ENCODE data around the gene SRSF10. TPM values are rescaled to one million over a fixed set of nuclear protein-coding genes. Genes with fewer than 3 reads are reported as not detected.
A peak's percentile ranks its signal among the peaks of the same experiment; 100 is the strongest.

SRSF10 gene
- total and polyA plus RNA-seq, 7 experiments from 2014 or later = 108 to 252 (median 191) TPM

DNA sequence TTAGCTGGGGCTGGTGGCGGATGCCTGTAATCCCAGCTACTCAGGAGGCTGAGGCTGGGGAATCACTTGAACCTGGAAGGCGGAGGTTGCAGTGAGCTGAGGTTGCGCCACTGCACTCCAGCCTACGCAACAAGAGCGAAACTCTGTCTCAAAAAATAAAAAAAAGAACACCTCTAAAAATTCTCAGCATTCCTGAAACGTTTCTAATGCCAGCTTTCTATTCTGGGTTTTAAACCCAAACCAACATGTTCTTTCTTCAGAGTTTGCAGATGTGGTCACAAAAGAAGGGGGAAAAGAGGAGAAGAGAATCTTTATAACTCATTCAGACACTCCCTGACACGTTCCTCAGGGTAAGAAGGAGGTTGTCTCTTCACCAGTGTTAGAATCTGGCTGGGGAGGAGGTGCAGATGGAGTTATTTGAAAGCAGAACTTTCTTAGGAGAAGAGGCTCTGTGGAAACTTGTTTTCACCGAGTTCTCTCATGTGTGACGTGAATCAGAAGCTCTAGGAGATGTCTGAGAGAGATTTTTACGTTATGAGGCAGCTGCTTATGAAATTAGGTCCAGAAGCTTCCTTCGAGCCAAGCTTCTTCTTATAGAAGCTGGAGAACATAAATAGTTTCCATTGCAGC, 49.2 kb downstream of the SRSF10 start:
- no peaks in the 10 kb centered on the region for H3K9me3 ChIP-seq (ENCODE audit: control insufficient read depth in 2 of 3, low read length in 3 of 3)
- H3K27ac Mint-ChIP-seq = no peak overlapping the region
- intact Hi-C loops (cut with micrococcal nuclease) = no loop called here
- ATAC-seq = no peak
- peaks cover 0 to 10% (median 0%) of the 10 kb centered on the region in 5 donors for H3K27me3 Mint-ChIP-seq
- no peaks in the 10 kb centered on the region for H3K36me3 Mint-ChIP-seq
- DNase-seq = no peak
- no peaks in the 10 kb centered on the region for H3K9me3 Mint-ChIP-seq
- ChIA-PET CTCF (interaction anchor here (0.7 kb wide), 1 partner anchor 14 kb away, joined by 3 read pairs; no protein-coding TSS in a partner anchor), POLR2A (interaction anchor here (0.6 kb wide), 1 partner anchor 12 kb away, joined by 3 read pairs; no protein-coding TSS in a partner anchor)
- H3K4me1 Mint-ChIP-seq = no peaks in the 10 kb centered on the region
- H3K36me3 ChIP-seq (ENCODE audit: control insufficient read depth in 2 of 3, insufficient read depth in 3 of 3, low read length in 3 of 3) = no peaks in the 10 kb centered on the region
- H3K4me3 Mint-ChIP-seq = no peak overlapping the region
- H3K27ac ChIP-seq (ENCODE audit: low read depth, low read length) = no peak overlapping the region
- H3K4me3 ChIP-seq (ENCODE audit: low read length) = no peak overlapping the region
- H3K4me1 ChIP-seq (ENCODE audit: control insufficient read depth in 2 of 2, insufficient read depth in 2 of 2, low read length in 2 of 2) = no peaks in the 10 kb centered on the region
- no peaks in the 10 kb centered on the region for H3K27me3 ChIP-seq (ENCODE audit: control insufficient read depth in 2 of 2, insufficient read depth in 2 of 2, low read length in 2 of 2)

DNA sequence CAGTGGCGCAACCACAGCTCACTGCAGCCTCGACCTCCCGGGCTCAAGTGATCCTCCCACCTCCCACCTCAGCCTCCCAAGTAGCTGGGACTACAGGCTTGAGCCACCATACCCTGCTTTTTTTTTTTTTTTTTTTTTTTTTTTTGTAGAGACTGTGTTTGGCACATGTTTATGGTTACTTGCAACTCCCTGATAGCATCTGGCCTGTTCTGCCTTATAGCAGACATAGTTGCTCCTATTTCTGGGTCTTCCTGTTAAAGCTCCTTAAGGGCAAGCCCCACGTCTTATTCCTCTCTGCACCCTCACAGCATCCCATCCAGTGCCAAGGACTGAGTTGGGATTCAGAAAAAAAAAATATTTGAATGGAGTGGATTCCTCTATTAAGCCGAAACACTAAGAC, 49.9 kb downstream of the SRSF10 start:
- no peaks in the 10 kb centered on the region for H3K36me3 ChIP-seq (ENCODE audit: control insufficient read depth in 2 of 3, insufficient read depth in 3 of 3, low read length in 3 of 3)
- ChIA-PET CTCF (interaction anchor here (1.7 kb wide), 1 partner anchor 14 kb away, joined by 4 read pairs; no protein-coding TSS in a partner anchor), POLR2A (no interaction called here)
- no peak overlapping the region for H3K27ac Mint-ChIP-seq
- H3K4me1 ChIP-seq (ENCODE audit: control insufficient read depth in 2 of 2, insufficient read depth in 2 of 2, low read length in 2 of 2) = no peaks in the 10 kb centered on the region
- H3K36me3 Mint-ChIP-seq = no peaks in the 10 kb centered on the region
- no peak for DNase-seq
- H3K9me3 ChIP-seq (ENCODE audit: control insufficient read depth in 2 of 3, low read length in 3 of 3) = no peaks in the 10 kb centered on the region
- no peaks in the 10 kb centered on the region for H3K27me3 ChIP-seq (ENCODE audit: control insufficient read depth in 2 of 2, insufficient read depth in 2 of 2, low read length in 2 of 2)
- H3K4me1 Mint-ChIP-seq = no peaks in the 10 kb centered on the region
- H3K9me3 Mint-ChIP-seq = no peaks in the 10 kb centered on the region
- no peak overlapping the region for H3K4me3 Mint-ChIP-seq
- no peak overlapping the region for H3K4me3 ChIP-seq (ENCODE audit: low read length)
- intact Hi-C loops (cut with micrococcal nuclease) = no loop called here
- H3K27ac ChIP-seq (ENCODE audit: low read depth, low read length) = no peak overlapping the region
- peaks cover 0 to 10% (median 0%) of the 10 kb centered on the region in 5 donors for H3K27me3 Mint-ChIP-seq
- ATAC-seq = no peak

DNA sequence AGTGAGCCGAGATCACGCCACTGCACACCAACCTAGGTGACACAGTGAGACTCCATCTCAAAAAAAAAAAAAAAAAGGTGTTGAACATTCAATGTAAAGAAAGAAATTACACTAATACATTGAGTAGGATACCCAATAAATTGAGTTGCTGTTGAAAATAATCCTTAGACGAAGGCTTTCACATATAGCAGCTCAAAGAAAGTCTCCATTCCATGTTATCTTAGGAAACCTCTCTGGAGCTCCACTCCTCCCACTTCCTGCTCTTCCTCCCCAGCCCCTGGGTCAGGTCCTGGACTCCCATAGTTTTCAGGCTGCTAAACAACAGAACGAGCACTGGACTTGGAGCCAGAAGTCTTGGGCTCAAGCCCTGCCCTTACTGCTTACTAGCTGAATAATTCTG, 51.3 kb downstream of the SRSF10 start:
- intact Hi-C loops (cut with micrococcal nuclease) = no loop called here
- H3K9me3 Mint-ChIP-seq = peaks cover 0 to 1% (median 0%) of the 10 kb centered on the region in 11 donors
- H3K4me3 Mint-ChIP-seq = no peak overlapping the region
- no peaks in the 10 kb centered on the region for H3K36me3 ChIP-seq (ENCODE audit: control insufficient read depth in 2 of 3, insufficient read depth in 3 of 3, low read length in 3 of 3)
- no peak for DNase-seq
- H3K4me1 ChIP-seq (ENCODE audit: control insufficient read depth in 2 of 2, insufficient read depth in 2 of 2, low read length in 2 of 2) = no peaks in the 10 kb centered on the region
- no peak overlapping the region for H3K4me3 ChIP-seq (ENCODE audit: low read length)
- no peaks in the 10 kb centered on the region for H3K27me3 ChIP-seq (ENCODE audit: control insufficient read depth in 2 of 2, insufficient read depth in 2 of 2, low read length in 2 of 2)
- no peaks in the 10 kb centered on the region for H3K36me3 Mint-ChIP-seq
- no peak overlapping the region for H3K27ac Mint-ChIP-seq
- POLR2A ChIA-PET = interaction anchor here (0.7 kb wide), 1 partner anchor 90 kb away, joined by 5 read pairs; no protein-coding TSS in a partner anchor
- peaks cover 0 to 15% (median 0%) of the 10 kb centered on the region in 5 donors for H3K27me3 Mint-ChIP-seq
- no peak overlapping the region for H3K27ac ChIP-seq (ENCODE audit: low read depth, low read length)
- ATAC-seq = no peak
- no peaks in the 10 kb centered on the region for H3K4me1 Mint-ChIP-seq
- H3K9me3 ChIP-seq (ENCODE audit: control insufficient read depth in 2 of 3, low read length in 3 of 3) = no peaks in the 10 kb centered on the region
- CTCF ChIA-PET = interaction anchor here (0.6 to 1.7 kb wide), 2 partner anchors 12 to 231 kb away, joined by 3 to 4 read pairs; no protein-coding TSS in a partner anchor

GRCh38 chr1:23927097-23927496, 53.0 kb downstream of the SRSF10 start:
- Histone ChIP-seq H3K27ac (ENCODE audit: low read depth, low read length) (no peak overlapping the region), H3K4me3 (ENCODE audit: low read length) (no peak overlapping the region), H3K4me1 (ENCODE audit: control insufficient read depth in 2 of 2, insufficient read depth in 2 of 2, low read length in 2 of 2) (no peaks in the 10 kb centered on the region), H3K27me3 (ENCODE audit: control insufficient read depth in 2 of 2, insufficient read depth in 2 of 2, low read length in 2 of 2) (no peaks in the 10 kb centered on the region), H3K9me3 (ENCODE audit: control insufficient read depth in 2 of 3, low read length in 3 of 3) (no peaks in the 10 kb centered on the region), H3K36me3 (ENCODE audit: control insufficient read depth in 2 of 3, insufficient read depth in 3 of 3, low read length in 3 of 3) (no peaks in the 10 kb centered on the region)
- no peaks in the 10 kb centered on the region for H3K4me1 Mint-ChIP-seq
- DNase-seq (no peak), ATAC-seq (no peak)
- ChIA-PET POLR2A (no interaction called here), CTCF (no interaction called here)
- intact Hi-C loops (cut with micrococcal nuclease) = no loop called here
- peaks cover 0 to 15% (median 0%) of the 10 kb centered on the region in 5 donors for H3K27me3 Mint-ChIP-seq
- peaks cover 0 to 4% (median 0%) of the 10 kb centered on the region in 11 donors for H3K9me3 Mint-ChIP-seq
- no peaks in the 10 kb centered on the region for H3K36me3 Mint-ChIP-seq
- H3K4me3 Mint-ChIP-seq = no peak overlapping the region
- no peak overlapping the region for H3K27ac Mint-ChIP-seq

DNA sequence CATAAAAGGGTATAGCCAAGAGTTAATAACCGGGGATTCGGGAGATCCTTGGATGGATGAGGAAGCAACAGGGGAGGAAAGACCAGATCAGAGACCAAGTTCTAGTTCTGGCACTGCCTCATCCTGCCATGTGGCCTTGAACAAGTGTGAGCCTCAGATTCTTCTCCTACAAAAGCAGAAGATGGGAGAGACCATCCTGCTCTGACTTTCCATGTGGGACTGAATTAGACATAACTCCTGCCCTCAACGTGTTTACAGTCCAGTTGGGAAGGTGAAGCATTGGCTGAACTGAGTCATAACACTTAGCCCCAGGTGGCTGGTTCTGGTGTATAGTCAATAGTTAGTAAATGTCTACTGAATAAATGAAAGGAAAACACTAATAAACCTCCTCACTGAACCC, 54.8 kb downstream of the SRSF10 start:
- Histone ChIP-seq H3K9me3 (ENCODE audit: control insufficient read depth in 2 of 3, low read length in 3 of 3) (no peaks in the 10 kb centered on the region), H3K27me3 (ENCODE audit: control insufficient read depth in 2 of 2, insufficient read depth in 2 of 2, low read length in 2 of 2) (no peaks in the 10 kb centered on the region), H3K36me3 (ENCODE audit: control insufficient read depth in 2 of 3, insufficient read depth in 3 of 3, low read length in 3 of 3) (no peaks in the 10 kb centered on the region), H3K4me3 (ENCODE audit: low read length) (no peak overlapping the region), H3K4me1 (ENCODE audit: control insufficient read depth in 2 of 2, insufficient read depth in 2 of 2, low read length in 2 of 2) (no peaks in the 10 kb centered on the region), H3K27ac (ENCODE audit: low read depth, low read length) (no peak overlapping the region)
- H3K36me3 Mint-ChIP-seq = no peaks in the 10 kb centered on the region
- POLR2A ChIA-PET = no interaction called here
- CTCF ChIA-PET = no interaction called here
- peaks cover 0 to 9% (median 0%) of the 10 kb centered on the region in 5 donors for H3K27me3 Mint-ChIP-seq
- peaks cover 0 to 4% (median 0%) of the 10 kb centered on the region in 11 donors for H3K9me3 Mint-ChIP-seq
- H3K4me1 Mint-ChIP-seq = no peaks in the 10 kb centered on the region
- intact Hi-C loops (cut with micrococcal nuclease) = no loop called here
- ATAC-seq (no peak), DNase-seq (no peak)
- H3K27ac Mint-ChIP-seq = no peak overlapping the region
- no peak overlapping the region for H3K4me3 Mint-ChIP-seq

- Mint-ChIP-seq H3K4me1 (no peaks in the 10 kb centered on the region), H3K4me3 (peak overlapping the region in 1 of 10 donors; percentile 29), H3K36me3 (no peaks in the 10 kb centered on the region), H3K27ac (no peak overlapping the region), H3K9me3 (peaks cover 0 to 4% (median 0%) of the 10 kb centered on the region in 11 donors), H3K27me3 (peaks cover 0 to 9% (median 0%) of the 10 kb centered on the region in 5 donors)
- DNase-seq (no peak), ATAC-seq (no peak)
- H3K27me3 ChIP-seq (ENCODE audit: control insufficient read depth in 2 of 2, insufficient read depth in 2 of 2, low read length in 2 of 2) = no peaks in the 10 kb centered on the region
- intact Hi-C loops (cut with micrococcal nuclease) = no loop called here
- no peak overlapping the region for H3K27ac ChIP-seq (ENCODE audit: low read depth, low read length)
- H3K4me1 ChIP-seq (ENCODE audit: control insufficient read depth in 2 of 2, insufficient read depth in 2 of 2, low read length in 2 of 2) = no peaks in the 10 kb centered on the region
- H3K4me3 ChIP-seq (ENCODE audit: low read length) = no peak overlapping the region
- no peaks in the 10 kb centered on the region for H3K36me3 ChIP-seq (ENCODE audit: control insufficient read depth in 2 of 3, insufficient read depth in 3 of 3, low read length in 3 of 3)
- ChIA-PET CTCF (no interaction called here), POLR2A (no interaction called here)
- H3K9me3 ChIP-seq (ENCODE audit: control insufficient read depth in 2 of 3, low read length in 3 of 3) = no peaks in the 10 kb centered on the region
Observed at GRCh38 chr1:23924601-23925000, 55.5 kb downstream of the SRSF10 start.

Data from naive thymus-derived CD4-positive, alpha-beta T cell (primary cell).